NCI-H526 (cell line): ENCODE data around the gene ATP11B.

Experiments used
- DNase-seq, 2 experiments: peaks; one replicate each; lab custom pipeline; 2025; lab: John Stamatoyannopoulos, UW

Gene ATP11B

GRCh38 chr3:182792901-182793662 lies at the start of gene ATP11B:
TSS of gene ATP11B (plus strand) at chr3:182793504. CDS start at chr3:182793760, 256 bp downstream.
- DNase-seq: peak; percentile 70 to 80

GRCh38 chr3:182746959-182747358 lies 46.3 kb upstream of the ATP11B start:
- DNase-seq: no peak

GRCh38 chr3:182755308-182755707 lies 38.0 kb upstream of the ATP11B start:
- DNase-seq: no peak

- no peak for DNase-seq
These were observed 37.6 kb upstream of the ATP11B start for GRCh38 chr3:182755712-182756111.

- no peak for DNase-seq
These were observed 32.6 kb upstream of the ATP11B start for GRCh38 chr3:182760576-182761164.

GRCh38 chr3:182763896-182764295 lies 29.4 kb upstream of the ATP11B start:
- DNase-seq: no peak

- DNase-seq: no peak
These were observed 28.0 kb upstream of the ATP11B start for GRCh38 chr3:182765287-182765686.

- DNase-seq: no peak
These were observed 27.2 kb upstream of the ATP11B start for GRCh38 chr3:182766099-182766498.

- DNase-seq: no peak
These were observed 24.9 kb upstream of the ATP11B start for GRCh38 chr3:182768413-182768812.

GRCh38 chr3:182769673-182770072 lies 23.6 kb upstream of the ATP11B start:
- no peak for DNase-seq

GRCh38 chr3:182782149-182782548 lies 11.2 kb upstream of the ATP11B start:
- no peak for DNase-seq

- no peak for DNase-seq
These were observed 10.2 kb upstream of the ATP11B start for GRCh38 chr3:182783106-182783505.

GRCh38 chr3:182784542-182784941 lies 8.8 kb upstream of the ATP11B start:
- no peak for DNase-seq

GRCh38 chr3:182785142-182785541 lies 8.2 kb upstream of the ATP11B start:
- no peak for DNase-seq

GRCh38 chr3:182785756-182786155 lies 7.5 kb upstream of the ATP11B start:
- no peak for DNase-seq

- no peak for DNase-seq
These were observed 6.6 kb upstream of the ATP11B start for GRCh38 chr3:182786564-182787196.

- no peak for DNase-seq
These were observed 5.8 kb upstream of the ATP11B start for GRCh38 chr3:182787302-182788036.

GRCh38 chr3:182789371-182789770 lies 3.9 kb upstream of the ATP11B start:
- DNase-seq: no peak

- DNase-seq: no peak
These were observed 2.7 kb upstream of the ATP11B start for GRCh38 chr3:182790612-182791011.

- DNase-seq: peak; percentile 53 to 62
These were observed 555 bp downstream of the ATP11B start for GRCh38 chr3:182793663-182794454.
